ENCODE data around the gene PCSK1N. TPM values are rescaled to one million over a fixed set of nuclear protein-coding genes. Genes with fewer than 3 reads are reported as not detected.

The PCSK1N gene
- total RNA-seq: not detected in 2 replicates

GRCh38 chrX:48835524-48836329 is at the start of gene PCSK1N:
Gene PCSK1N, minus strand, starts transcription at chrX:48835610. Its CDS starts 78 bp downstream, at chrX:48835532.

GRCh38 chrX:48826135-48826875 is 9.1 kb downstream of the PCSK1N start, which contains the start of gene ERAS:
Gene ERAS, plus strand, starts transcription at chrX:48826513. Its CDS starts 2,611 bp downstream, at chrX:48829124.

GRCh38 chrX:48801280-48802088 is 33.9 kb downstream of the PCSK1N start, which contains the start of gene HDAC6:
Gene HDAC6, plus strand, starts transcription at chrX:48802067. Its CDS starts 626 bp downstream, at chrX:48802693.

GRCh38 chrX:48786341-48786800 is 49.0 kb downstream of the PCSK1N start, which contains the start of gene GATA1:
Gene GATA1, plus strand, starts transcription at chrX:48786590. Its CDS starts 4,520 bp downstream, at chrX:48791110.

Other genes starting within 250 kb of the PCSK1N start
- gene WDR13, start 238.1 kb downstream of the PCSK1N start, total RNA-seq: 158 and 184 TPM in 2 replicates
- 0.09 and 0.18 TPM in 2 replicates for gene WAS, start 151.8 kb downstream of the PCSK1N start, total RNA-seq
- 2.9 and 5.8 TPM in 2 replicates for gene SUV39H1, start 138.9 kb downstream of the PCSK1N start, total RNA-seq
- not detected in 2 replicates for gene GLOD5, start 73.9 kb downstream of the PCSK1N start, total RNA-seq
- not detected in 2 replicates for gene GATA1, start 49.0 kb downstream of the PCSK1N start, total RNA-seq
- gene HDAC6, start 33.5 kb downstream of the PCSK1N start, total RNA-seq: 19.4 and 36.7 TPM in 2 replicates
- gene ERAS, start 9.1 kb downstream of the PCSK1N start, total RNA-seq: not detected in 2 replicates
- gene TIMM17B, start 62.2 kb upstream of the PCSK1N start, total RNA-seq: 16.2 and 18.1 TPM in 2 replicates
- 88.2 and 121 TPM in 2 replicates for gene PQBP1, start 62.3 kb upstream of the PCSK1N start, total RNA-seq
- gene SLC35A2, start 76.0 kb upstream of the PCSK1N start, total RNA-seq: 8.6 and 9.0 TPM in 2 replicates
- 3.2 and 3.4 TPM in 2 replicates for gene PIM2, start 83.4 kb upstream of the PCSK1N start, total RNA-seq
- 25.2 and 31.2 TPM in 2 replicates for gene OTUD5, start 122.0 kb upstream of the PCSK1N start, total RNA-seq
- 0.18 and 0.47 TPM in 2 replicates for gene KCND1, start 136.2 kb upstream of the PCSK1N start, total RNA-seq
- gene GRIPAP1, start 166.7 kb upstream of the PCSK1N start, total RNA-seq: 34.0 and 34.5 TPM in 2 replicates
- 16.4 and 22.4 TPM in 2 replicates for gene TFE3, start 207.7 kb upstream of the PCSK1N start, total RNA-seq
- 0.45 and 1.1 TPM in 2 replicates for gene CCDC120, start 223.4 kb upstream of the PCSK1N start, total RNA-seq
- gene PRAF2, start 238.4 kb upstream of the PCSK1N start, total RNA-seq: 3.2 and 4.8 TPM in 2 replicates
- gene WDR45, start 244.3 kb upstream of the PCSK1N start, total RNA-seq: 15.9 and 26.7 TPM in 2 replicates

Data from endothelial cell of coronary artery (primary cell).